ENCODE measurements around the gene GLRX3.

DNA sequence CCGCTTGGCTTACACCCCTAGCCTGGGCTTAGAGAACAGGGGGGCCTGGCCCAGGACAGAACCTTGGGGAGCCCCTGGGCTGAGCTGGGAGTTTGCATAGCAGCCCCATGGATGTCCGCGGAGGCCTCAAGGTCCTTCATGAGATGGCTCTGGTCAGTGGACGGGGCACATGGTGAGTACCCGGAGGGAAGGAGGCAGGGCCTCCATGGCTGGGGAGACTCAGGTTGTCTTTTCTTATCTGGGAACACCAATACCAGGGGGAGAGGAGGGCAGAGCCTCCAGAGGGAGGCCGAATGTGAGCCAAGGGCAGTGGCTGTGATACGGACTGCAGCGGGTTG is 64.8 kb downstream of the GLRX3 start:
- no peak for TF ChIP-seq ZNF263 (CRISPR knock-in tag; IDR thresholded peaks at IDR 0.05; ENCODE audit: low read depth)
- TF ChIP-seq, protein P1, sequence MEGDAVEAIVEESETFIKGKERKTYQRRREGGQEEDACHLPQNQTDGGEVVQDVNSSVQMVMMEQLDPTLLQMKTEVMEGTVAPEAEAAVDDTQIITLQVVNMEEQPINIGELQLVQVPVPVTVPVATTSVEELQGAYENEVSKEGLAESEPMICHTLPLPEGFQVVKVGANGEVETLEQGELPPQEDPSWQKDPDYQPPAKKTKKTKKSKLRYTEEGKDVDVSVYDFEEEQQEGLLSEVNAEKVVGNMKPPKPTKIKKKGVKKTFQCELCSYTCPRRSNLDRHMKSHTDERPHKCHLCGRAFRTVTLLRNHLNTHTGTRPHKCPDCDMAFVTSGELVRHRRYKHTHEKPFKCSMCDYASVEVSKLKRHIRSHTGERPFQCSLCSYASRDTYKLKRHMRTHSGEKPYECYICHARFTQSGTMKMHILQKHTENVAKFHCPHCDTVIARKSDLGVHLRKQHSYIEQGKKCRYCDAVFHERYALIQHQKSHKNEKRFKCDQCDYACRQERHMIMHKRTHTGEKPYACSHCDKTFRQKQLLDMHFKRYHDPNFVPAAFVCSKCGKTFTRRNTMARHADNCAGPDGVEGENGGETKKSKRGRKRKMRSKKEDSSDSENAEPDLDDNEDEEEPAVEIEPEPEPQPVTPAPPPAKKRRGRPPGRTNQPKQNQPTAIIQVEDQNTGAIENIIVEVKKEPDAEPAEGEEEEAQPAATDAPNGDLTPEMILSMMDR (IDR thresholded peaks at IDR 0.05), result no peak
- TF ChIP-seq TCF7 (CRISPR knock-in tag; IDR thresholded peaks at IDR 0.05; ENCODE audit: low read depth), result no peak
- no peak for TF ChIP-seq E2F1 (CRISPR knock-in tag; IDR thresholded peaks at IDR 0.05)
- TF ChIP-seq NR1H2 (CRISPR knock-in tag; IDR thresholded peaks at IDR 0.05), result no peak
- no peak for TF ChIP-seq ZNF121 (CRISPR knock-in tag; IDR thresholded peaks at IDR 0.05)
- TF ChIP-seq, protein P2, sequence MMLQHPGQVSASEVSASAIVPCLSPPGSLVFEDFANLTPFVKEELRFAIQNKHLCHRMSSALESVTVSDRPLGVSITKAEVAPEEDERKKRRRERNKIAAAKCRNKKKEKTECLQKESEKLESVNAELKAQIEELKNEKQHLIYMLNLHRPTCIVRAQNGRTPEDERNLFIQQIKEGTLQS (CRISPR knock-in tag; conservative IDR thresholded peaks at IDR 0.05), result no peak
